ENCODE measurements around the gene MYO18B. TPM values are rescaled to one million over a fixed set of nuclear protein-coding genes. Genes with fewer than 3 reads are reported as not detected.

MYO18B gene
- total RNA-seq, 1 donor = 0.54 TPM

- DNase-seq (ENCODE audit: low read depth in 2 of 3, low spot score in 2 of 3) = no peak
These were observed 150.7 kb downstream of the MYO18B start for GRCh38 chr22:25892678-25893077.

DNA sequence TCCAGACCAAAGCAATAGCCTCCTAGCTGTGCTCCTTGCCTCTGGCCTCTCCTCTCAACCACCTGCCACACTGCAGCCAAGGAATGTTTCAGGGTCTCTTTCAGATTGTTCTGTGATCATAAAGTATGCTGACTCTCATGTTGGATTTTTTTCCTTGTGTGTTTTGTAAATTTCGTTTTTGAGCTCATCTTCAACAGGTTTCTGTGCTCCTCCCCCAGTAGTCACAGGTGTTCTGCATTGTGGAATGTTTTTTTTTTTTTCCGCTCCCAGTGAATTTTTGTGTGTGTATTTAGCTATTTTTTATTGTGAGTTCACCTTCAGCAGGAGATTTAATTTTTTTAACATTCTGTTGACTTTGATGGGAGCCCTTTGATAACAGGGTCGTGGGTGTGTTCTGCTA, 153.7 kb downstream of the MYO18B start:
- DNase-seq (ENCODE audit: low read depth in 2 of 3, low spot score in 2 of 3) = no peak

DNA sequence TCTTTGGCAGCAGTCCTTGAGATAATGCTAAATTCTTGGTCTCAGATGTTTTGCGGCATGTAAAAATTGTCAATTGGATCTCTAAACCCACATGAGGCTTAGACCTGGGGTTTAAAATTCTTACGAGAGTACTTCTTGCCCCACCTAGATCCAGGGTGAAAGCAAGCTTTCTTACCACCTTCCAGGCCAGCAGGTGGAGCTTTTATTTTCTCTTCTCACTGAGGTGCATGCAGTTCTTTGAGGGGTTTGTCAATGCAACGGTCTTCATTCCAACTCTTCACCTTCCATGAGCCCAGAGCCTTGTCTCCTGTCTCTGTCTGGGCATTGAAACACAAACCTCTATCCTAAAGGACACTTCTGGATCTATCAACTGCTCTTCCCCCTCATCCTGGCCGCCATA, 154.1 kb downstream of the MYO18B start:
- peak in 1 of 3 donors; percentile 7 for DNase-seq (ENCODE audit: low read depth in 2 of 3, low spot score in 2 of 3)

- DNase-seq (ENCODE audit: low read depth in 2 of 3, low spot score in 2 of 3) = no peak
These were observed 154.6 kb downstream of the MYO18B start for GRCh38 chr22:25896592-25896991.

DNA sequence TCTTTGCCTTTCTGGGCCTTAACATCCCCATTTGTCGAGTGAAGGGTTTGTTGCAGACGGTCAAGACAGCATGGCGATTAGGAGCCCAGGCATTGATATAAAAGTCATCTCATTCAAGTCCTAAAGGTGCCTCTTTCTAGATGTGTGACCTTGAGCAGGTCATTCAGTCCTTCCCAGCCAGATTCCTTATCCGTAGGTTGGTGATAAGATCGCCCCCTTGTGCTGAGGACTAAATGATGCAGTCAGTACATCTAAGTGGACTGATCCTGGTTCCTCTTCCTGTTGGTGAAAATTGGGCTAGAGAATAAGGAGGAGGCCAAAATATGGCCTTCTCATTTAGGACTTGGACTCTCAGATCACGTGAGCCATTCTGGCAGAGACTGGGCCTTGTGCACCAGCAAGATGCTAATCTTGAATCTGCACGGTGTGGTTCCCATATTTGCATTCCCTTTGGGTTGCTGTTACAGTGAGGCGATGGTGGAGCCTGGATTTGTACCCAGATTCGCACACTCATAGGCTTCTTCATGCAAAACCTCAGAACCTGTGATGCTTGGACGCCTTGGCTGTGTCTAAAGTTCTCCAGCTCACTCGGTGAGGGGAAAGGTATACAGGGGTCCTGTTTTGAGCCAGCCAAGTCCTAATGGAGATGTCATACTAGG, 156.8 kb downstream of the MYO18B start:
- no peak for DNase-seq (ENCODE audit: low read depth in 2 of 3, low spot score in 2 of 3)

GRCh38 chr22:25899566-25899965, 157.6 kb downstream of the MYO18B start:
- DNase-seq (ENCODE audit: low read depth in 2 of 3, low spot score in 2 of 3) = no peak

DNA sequence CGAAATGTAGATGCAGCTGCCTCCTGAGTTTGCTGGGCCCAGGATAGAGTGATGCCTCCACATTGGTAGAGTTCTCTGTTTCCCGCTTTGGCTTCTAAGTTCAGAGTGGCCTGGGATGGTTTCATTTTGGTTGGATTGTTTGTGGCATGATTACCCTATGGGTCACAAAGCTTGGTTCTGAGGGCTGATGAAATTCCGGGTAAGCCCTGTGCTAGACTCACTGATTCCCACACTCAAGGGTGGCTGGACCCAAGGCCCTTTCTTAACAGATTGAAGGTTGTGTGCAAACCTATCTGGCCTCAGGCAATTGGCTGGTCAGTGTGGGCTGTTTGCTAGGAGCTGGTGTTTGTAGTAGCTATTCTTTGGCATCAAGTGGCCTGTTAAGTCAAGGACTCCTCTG, 158.4 kb downstream of the MYO18B start:
- no peak for DNase-seq (ENCODE audit: low read depth in 2 of 3, low spot score in 2 of 3)

GRCh38 chr22:25900880-25901279, 158.9 kb downstream of the MYO18B start:
- no peak for DNase-seq (ENCODE audit: low read depth in 2 of 3, low spot score in 2 of 3)

GRCh38 chr22:25902402-25902801, 160.4 kb downstream of the MYO18B start:
- DNase-seq (ENCODE audit: low read depth in 2 of 3, low spot score in 2 of 3) = no peak

DNA sequence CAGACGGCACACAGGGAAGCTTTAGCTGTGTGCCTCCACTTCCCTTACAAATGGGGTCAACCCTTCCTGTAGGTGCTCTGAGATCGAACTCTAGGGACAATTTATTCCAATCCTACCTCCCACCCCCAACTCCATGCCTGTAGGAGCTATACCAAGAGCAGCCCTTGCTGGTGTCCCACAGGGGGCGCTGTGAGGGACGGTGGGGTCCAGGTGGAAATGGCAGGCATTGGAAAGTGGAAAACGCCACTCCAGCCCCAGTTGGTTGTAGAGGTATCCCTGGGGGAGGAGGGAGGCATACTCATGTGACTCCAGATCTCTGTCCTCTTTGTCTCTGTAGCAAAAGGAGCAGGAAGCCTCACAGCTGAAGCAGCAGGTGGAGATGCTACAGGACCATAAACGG, 161.3 kb downstream of the MYO18B start:
- DNase-seq (ENCODE audit: low read depth in 2 of 3, low spot score in 2 of 3) = no peak

DNA sequence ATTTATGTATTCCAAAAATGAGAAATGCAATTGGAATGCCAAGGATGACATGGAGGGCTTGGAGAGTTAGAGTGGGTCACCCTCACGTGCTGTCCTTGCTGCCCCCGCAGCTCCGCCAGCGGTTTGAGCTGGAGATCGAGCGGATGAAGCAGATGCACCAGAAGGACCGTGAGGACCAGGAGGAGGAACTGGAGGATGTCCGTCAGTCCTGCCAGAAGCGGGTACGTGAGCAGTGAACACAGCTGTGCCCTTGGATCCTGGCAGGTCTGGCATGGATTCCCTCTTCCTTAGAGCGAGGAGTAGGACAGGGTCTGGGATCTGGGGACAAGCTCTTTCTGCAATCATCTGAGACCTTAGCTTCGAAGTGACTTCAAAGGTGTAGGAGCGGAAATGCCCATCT, 166.2 kb downstream of the MYO18B start:
- no peak for DNase-seq (ENCODE audit: low read depth in 2 of 3, low spot score in 2 of 3)

DNA sequence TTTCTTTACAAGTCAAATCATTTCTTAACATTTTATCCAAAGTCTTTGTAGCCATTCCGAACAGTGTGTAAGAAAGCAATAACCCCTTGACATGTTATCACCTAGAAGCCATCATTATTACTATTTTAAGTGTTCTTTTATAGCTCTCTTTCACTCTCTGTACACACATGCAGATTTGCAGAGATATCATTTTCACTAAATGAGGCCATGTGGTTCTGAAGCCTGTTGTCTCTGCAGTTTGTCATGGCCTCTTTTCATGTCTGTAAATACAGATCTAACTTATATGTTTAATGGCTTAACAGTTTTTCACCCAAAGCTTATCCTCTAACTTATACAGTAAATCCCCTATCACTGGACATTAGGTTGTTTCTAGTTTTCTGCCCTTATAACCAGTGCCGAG, 166.8 kb downstream of the MYO18B start:
- no peak for DNase-seq (ENCODE audit: low read depth in 2 of 3, low spot score in 2 of 3)

GRCh38 chr22:25909614-25910387, 167.8 kb downstream of the MYO18B start:
- DNase-seq (ENCODE audit: low read depth in 2 of 3, low spot score in 2 of 3) = no peak

DNA sequence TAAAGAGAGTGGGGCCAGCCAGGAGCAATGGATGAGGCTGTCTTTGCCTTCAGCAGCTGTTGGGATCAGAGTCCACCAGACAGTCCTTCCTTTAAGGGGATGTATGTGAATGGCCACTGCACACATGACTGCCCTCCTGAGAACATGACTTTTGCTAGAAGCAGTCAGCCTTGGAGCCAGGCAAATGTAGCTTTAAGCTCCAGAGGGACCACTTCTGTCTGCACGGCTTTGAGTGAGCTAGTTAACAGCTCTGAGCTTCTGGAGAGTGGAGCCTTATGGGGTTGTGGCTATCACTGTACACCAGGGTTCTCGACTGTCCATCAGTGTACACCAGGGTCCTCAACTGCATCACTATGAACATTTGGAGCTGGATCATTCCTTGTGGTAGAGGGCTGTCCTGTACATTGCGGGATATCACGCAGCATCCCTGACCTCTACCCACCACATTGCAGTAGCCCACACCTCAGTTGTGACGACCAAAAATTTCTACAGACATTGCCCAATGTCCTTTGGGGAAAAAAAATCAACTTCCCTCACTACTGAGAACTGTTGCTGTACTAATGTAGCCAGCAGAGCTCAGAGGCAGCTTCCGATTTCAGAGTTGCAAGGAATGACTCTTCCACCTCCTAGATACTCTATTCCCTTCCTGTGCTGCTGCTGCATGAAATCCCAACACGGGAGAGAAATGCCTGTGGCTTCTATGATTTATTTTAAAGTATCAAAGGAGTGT, 169.4 kb downstream of the MYO18B start:
- DNase-seq (ENCODE audit: low read depth in 2 of 3, low spot score in 2 of 3) = no peak

- no peak for DNase-seq (ENCODE audit: low read depth in 2 of 3, low spot score in 2 of 3)
These were observed 177.5 kb downstream of the MYO18B start for GRCh38 chr22:25919452-25919851.

GRCh38 chr22:25922141-25922540, 180.2 kb downstream of the MYO18B start:
- no peak for DNase-seq (ENCODE audit: low read depth in 2 of 3, low spot score in 2 of 3)

DNA sequence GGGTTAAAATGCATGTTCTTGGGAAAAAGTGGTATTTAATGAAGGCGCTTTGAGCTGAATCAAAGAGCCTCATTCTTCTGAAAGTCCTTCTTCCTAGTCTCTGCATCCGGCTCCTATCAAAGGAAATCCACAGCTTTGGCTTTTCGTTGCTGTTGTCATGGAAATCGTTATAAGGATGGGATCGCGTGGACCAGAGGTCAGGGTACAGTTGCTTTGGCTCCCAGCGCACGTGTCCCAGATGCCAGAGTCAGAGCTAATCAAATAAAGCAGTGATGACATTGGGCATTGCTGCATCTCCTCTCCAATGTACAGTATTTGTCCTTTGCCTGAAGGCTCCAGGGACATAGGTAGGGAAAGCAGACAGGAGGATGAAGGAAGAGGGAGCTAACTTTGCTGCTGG, 181.9 kb downstream of the MYO18B start:
- DNase-seq (ENCODE audit: low read depth in 2 of 3, low spot score in 2 of 3) = no peak

GRCh38 chr22:25928038-25928437, 186.1 kb downstream of the MYO18B start:
- no peak for DNase-seq (ENCODE audit: low read depth in 2 of 3, low spot score in 2 of 3)

DNA sequence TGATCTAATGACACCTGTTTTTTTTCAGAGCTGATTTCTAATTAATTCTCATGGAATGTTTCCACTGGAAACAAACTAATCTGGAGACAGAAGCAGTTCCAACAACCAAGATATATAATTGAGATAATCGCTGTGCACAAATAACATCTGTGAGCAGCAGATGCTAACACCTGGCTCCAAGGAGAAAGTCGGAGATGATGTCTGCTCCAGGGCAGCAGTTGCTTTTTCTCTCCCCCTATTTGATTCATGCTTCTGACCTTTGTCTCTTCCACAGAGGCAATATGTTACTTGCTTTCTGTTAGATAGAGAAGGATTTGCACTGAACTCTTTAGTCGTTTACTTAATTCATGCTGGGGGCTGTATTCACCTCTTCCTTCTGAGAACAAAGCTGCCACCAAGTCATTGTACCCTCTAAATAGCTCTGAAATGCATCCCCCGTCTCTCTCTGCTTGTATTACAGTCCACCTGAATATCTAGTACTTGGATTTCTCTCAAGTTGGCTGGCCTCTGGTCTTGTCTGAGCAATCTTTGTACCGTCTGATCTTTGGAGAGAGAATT, 187.4 kb downstream of the MYO18B start:
- no peak for DNase-seq (ENCODE audit: low read depth in 2 of 3, low spot score in 2 of 3)

- no peak for DNase-seq (ENCODE audit: low read depth in 2 of 3, low spot score in 2 of 3)
These were observed 188.1 kb downstream of the MYO18B start for GRCh38 chr22:25930083-25930482.

- no peak for DNase-seq (ENCODE audit: low read depth in 2 of 3, low spot score in 2 of 3)
These were observed 188.9 kb downstream of the MYO18B start for GRCh38 chr22:25930788-25931310.

All from hematopoietic multipotent progenitor cell (in vitro differentiated cells).